ENCODE data around the gene CUX1. TPM values are rescaled to one million over a fixed set of nuclear protein-coding genes. Genes with fewer than 3 reads are reported as not detected.

CUX1 gene
- total RNA-seq, 4 donors from 2014 or later: 58.2 to 295 (median 76.9) TPM

GRCh38 chr7:102201576-102201975 is 384.1 kb downstream of the CUX1 start:
- H3K36me3 ChIP-seq: no peaks in the 10 kb centered on the region
- no peak for TF ChIP-seq POLR2A (IDR thresholded peaks at IDR 0.05)
- TF ChIP-seq, protein P1, sequence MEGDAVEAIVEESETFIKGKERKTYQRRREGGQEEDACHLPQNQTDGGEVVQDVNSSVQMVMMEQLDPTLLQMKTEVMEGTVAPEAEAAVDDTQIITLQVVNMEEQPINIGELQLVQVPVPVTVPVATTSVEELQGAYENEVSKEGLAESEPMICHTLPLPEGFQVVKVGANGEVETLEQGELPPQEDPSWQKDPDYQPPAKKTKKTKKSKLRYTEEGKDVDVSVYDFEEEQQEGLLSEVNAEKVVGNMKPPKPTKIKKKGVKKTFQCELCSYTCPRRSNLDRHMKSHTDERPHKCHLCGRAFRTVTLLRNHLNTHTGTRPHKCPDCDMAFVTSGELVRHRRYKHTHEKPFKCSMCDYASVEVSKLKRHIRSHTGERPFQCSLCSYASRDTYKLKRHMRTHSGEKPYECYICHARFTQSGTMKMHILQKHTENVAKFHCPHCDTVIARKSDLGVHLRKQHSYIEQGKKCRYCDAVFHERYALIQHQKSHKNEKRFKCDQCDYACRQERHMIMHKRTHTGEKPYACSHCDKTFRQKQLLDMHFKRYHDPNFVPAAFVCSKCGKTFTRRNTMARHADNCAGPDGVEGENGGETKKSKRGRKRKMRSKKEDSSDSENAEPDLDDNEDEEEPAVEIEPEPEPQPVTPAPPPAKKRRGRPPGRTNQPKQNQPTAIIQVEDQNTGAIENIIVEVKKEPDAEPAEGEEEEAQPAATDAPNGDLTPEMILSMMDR (IDR thresholded peaks at IDR 0.05): no peak
- no peak for DNase-seq
- intact Hi-C loops (cut with DNase I; ENCODE audit: low total_unique reads): no loop called here
- no peaks in the 10 kb centered on the region for H3K27me3 ChIP-seq
- H3K4me3 ChIP-seq: no peak overlapping the region
- H3K4me1 ChIP-seq: no peaks in the 10 kb centered on the region
- no peaks in the 10 kb centered on the region for H3K9me3 ChIP-seq
- no peak overlapping the region for H3K27ac ChIP-seq

- no peaks in the 10 kb centered on the region for H3K36me3 ChIP-seq
- H3K27ac ChIP-seq: no peak overlapping the region
- no peaks in the 10 kb centered on the region for H3K9me3 ChIP-seq
- intact Hi-C loops (cut with DNase I; ENCODE audit: low total_unique reads): no loop called here
- TF ChIP-seq POLR2A (IDR thresholded peaks at IDR 0.05): no peak
- TF ChIP-seq, protein P1 (IDR thresholded peaks at IDR 0.05): no peak
- no peaks in the 10 kb centered on the region for H3K27me3 ChIP-seq
- DNase-seq: no peak
- no peak overlapping the region for H3K4me3 ChIP-seq
- H3K4me1 ChIP-seq: no peaks in the 10 kb centered on the region
Observed at GRCh38 chr7:102202556-102202955, 385.1 kb downstream of the CUX1 start.

DNA sequence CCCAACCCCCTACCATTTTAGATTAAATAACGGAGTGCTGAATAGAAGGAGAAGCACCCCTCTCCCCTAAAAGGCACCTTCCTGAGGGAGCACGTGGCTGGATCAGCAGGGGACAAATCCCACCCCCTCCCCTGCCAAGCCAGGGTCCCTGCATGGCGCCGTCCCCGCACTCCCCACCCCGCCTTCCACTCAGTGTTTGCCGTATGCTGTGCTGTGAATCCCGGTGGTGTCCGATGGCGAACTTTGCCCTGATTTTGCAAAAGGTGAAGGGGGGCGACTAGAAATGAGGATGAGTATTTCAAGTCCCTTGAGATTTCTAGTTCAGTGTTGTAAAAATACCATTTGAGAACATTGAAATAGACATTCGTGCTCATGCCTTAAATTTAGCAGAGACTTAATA is 385.8 kb downstream of the CUX1 start:
- Histone ChIP-seq H3K36me3 (no peaks in the 10 kb centered on the region), H3K9me3 (no peaks in the 10 kb centered on the region), H3K27ac (no peak overlapping the region), H3K4me3 (no peak overlapping the region), H3K27me3 (no peaks in the 10 kb centered on the region), H3K4me1 (no peaks in the 10 kb centered on the region)
- intact Hi-C loops (cut with DNase I; ENCODE audit: low total_unique reads): no loop called here
- no peak for DNase-seq
- no peak for TF ChIP-seq POLR2A (IDR thresholded peaks at IDR 0.05)
- TF ChIP-seq, protein P1 (IDR thresholded peaks at IDR 0.05): no peak

GRCh38 chr7:102204212-102204611 is 386.8 kb downstream of the CUX1 start:
- TF ChIP-seq POLR2A (IDR thresholded peaks at IDR 0.05): no peak
- DNase-seq: no peak
- H3K4me3 ChIP-seq: no peak overlapping the region
- no peaks in the 10 kb centered on the region for H3K27me3 ChIP-seq
- no peaks in the 10 kb centered on the region for H3K4me1 ChIP-seq
- H3K9me3 ChIP-seq: no peaks in the 10 kb centered on the region
- no peaks in the 10 kb centered on the region for H3K36me3 ChIP-seq
- intact Hi-C loops (cut with DNase I; ENCODE audit: low total_unique reads): no loop called here
- H3K27ac ChIP-seq: no peak overlapping the region

- no peak for DNase-seq
- Histone ChIP-seq H3K27me3 (no peaks in the 10 kb centered on the region), H3K36me3 (no peaks in the 10 kb centered on the region), H3K9me3 (no peaks in the 10 kb centered on the region), H3K4me1 (no peaks in the 10 kb centered on the region), H3K27ac (no peak overlapping the region), H3K4me3 (no peak overlapping the region)
- intact Hi-C loops (cut with DNase I; ENCODE audit: low total_unique reads): no loop called here
- TF ChIP-seq POLR2A (IDR thresholded peaks at IDR 0.05): no peak
- TF ChIP-seq, protein P1 (IDR thresholded peaks at IDR 0.05): no peak
Observed at GRCh38 chr7:102205915-102206314, 388.5 kb downstream of the CUX1 start.

- H3K27me3 ChIP-seq: no peaks in the 10 kb centered on the region
- intact Hi-C loops (cut with DNase I; ENCODE audit: low total_unique reads): no loop called here
- no peaks in the 10 kb centered on the region for H3K9me3 ChIP-seq
- no peak overlapping the region for H3K27ac ChIP-seq
- no peaks in the 10 kb centered on the region for H3K36me3 ChIP-seq
- DNase-seq: no peak
- H3K4me3 ChIP-seq: no peak overlapping the region
- no peaks in the 10 kb centered on the region for H3K4me1 ChIP-seq
- TF ChIP-seq POLR2A (IDR thresholded peaks at IDR 0.05): no peak
- TF ChIP-seq, protein P1 (IDR thresholded peaks at IDR 0.05): no peak
Observed at GRCh38 chr7:102208826-102209225, 391.4 kb downstream of the CUX1 start.

Measured in uterus (tissue), 4 donors.